ENCODE data around the gene TMEM245. TPM values are rescaled to one million over a fixed set of nuclear protein-coding genes. Genes with fewer than 3 reads are reported as not detected.

The TMEM245 gene
- total and polyA plus RNA-seq, 2 of the 13 experiments (the other 11 are each of a cell fraction or from before 2014, with no cell fraction given), result 53.5 to 55.4 TPM

DNA sequence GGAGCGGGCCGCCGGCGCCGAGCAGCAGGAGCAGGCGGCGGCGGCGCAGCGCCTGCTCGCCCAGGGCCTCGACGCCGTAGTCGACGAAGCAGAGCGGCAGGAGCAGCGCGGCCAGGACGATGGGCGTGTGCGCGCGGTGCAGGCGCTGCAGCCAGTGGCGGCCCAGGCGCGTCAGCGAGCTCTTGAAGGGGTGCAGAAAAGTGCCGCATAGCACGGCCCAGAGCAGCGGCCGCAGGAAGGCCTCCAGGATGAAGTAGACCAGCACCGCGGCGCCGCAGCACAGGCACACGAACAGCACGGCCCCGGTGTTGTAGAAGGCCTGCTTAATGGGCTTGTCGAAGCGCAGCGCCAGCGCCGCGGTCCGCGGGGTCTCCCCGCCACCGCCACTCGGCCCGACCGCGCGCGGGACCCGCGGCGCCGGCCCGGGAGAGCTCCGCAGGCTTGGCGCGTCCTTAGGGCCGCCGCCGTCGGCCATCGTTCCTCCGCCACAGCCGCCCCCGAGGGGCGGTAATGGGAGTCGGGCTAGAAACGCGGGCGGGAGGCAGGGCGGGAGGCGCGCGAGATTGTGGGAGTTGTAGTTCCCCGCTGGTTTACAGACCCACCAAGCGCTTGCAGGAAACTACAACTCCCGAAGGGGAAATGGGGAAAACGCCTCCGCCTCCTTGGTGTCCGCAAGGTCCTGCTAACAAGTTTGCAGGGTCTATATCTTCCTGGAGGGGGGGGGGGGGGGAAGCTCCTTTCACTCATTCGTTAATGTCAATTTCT, at the start of gene TMEM245 (continued):
- TF ChIP-seq MAZ (IDR thresholded peaks at IDR 0.05; ENCODE audit: borderline replicate concordance, low read depth, low read length), result peak; percentile 96; the same call in 1 of the 2 replicates
- TF ChIP-seq MAZ (CRISPR knock-in tag; IDR thresholded peaks at IDR 0.05; ENCODE audit: low read depth), result peak; percentile 88
- no peak for TF ChIP-seq ESRRA (CRISPR knock-in tag; IDR thresholded peaks at IDR 0.05; ENCODE audit: low read depth)
- TF ChIP-seq MIXL1 (CRISPR knock-in tag; IDR thresholded peaks at IDR 0.05), result peak; percentile 25; the same call in 1 of the 2 replicates
- no peak for TF ChIP-seq CCAR2 (optimal IDR thresholded peaks at IDR 0.05; ENCODE audit: low read depth, low read length)
- 0 out of 2 replicates have a peak, but pooled peaks have one; percentile 40 for TF ChIP-seq HOXD1 (CRISPR knock-in tag; IDR thresholded peaks at IDR 0.05)
- no peak for TF ChIP-seq EHMT2 (IDR thresholded peaks at IDR 0.05; ENCODE audit: borderline replicate concordance, low read depth, low read length)
- no peak for TF ChIP-seq PPARG (CRISPR knock-in tag; conservative IDR thresholded peaks at IDR 0.05)
- TF ChIP-seq ZNF574 (CRISPR knock-in tag; IDR thresholded peaks at IDR 0.05), result peak; percentile 63
- no peak for TF ChIP-seq ZNF230 (CRISPR knock-in tag; IDR thresholded peaks at IDR 0.05)
- TF ChIP-seq, protein P1, sequence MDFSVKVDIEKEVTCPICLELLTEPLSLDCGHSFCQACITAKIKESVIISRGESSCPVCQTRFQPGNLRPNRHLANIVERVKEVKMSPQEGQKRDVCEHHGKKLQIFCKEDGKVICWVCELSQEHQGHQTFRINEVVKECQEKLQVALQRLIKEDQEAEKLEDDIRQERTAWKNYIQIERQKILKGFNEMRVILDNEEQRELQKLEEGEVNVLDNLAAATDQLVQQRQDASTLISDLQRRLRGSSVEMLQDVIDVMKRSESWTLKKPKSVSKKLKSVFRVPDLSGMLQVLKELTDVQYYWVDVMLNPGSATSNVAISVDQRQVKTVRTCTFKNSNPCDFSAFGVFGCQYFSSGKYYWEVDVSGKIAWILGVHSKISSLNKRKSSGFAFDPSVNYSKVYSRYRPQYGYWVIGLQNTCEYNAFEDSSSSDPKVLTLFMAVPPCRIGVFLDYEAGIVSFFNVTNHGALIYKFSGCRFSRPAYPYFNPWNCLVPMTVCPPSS (IDR thresholded peaks at IDR 0.05), result no peak
- TF ChIP-seq ZNF749 (CRISPR knock-in tag; IDR thresholded peaks at IDR 0.05; ENCODE audit: borderline replicate concordance), result peak; percentile 47; the same call in 1 of the 2 replicates
- peak; percentile 66 to 74 for TF ChIP-seq POLR2A (IDR thresholded peaks at IDR 0.05; ENCODE audit: insufficient read depth in 1 of 2, low read depth in 2 of 2, low read length in 2 of 2)
- TF ChIP-seq MED13 (CRISPR knock-in tag; IDR thresholded peaks at IDR 0.05), result 0 out of 2 replicates have a peak, but pooled peaks have one; percentile 42
- no peak for TF ChIP-seq NR2F6 (IDR thresholded peaks at IDR 0.05)
- peak; percentile 19; the same call in 1 of the 2 replicates for TF ChIP-seq NR2F6 (CRISPR knock-in tag; IDR thresholded peaks at IDR 0.05)
- no peak for TF ChIP-seq NCOA5 (CRISPR knock-in tag; IDR thresholded peaks at IDR 0.05)
- no peak for TF ChIP-seq ZNF558 (CRISPR knock-in tag; IDR thresholded peaks at IDR 0.05; ENCODE audit: borderline replicate concordance)
- TF ChIP-seq ISL2 (CRISPR knock-in tag; IDR thresholded peaks at IDR 0.05), result no peak
- TF ChIP-seq ZNF614 (CRISPR knock-in tag; IDR thresholded peaks at IDR 0.05; ENCODE audit: borderline replicate concordance), result no peak
- TF ChIP-seq UBTF (CRISPR knock-in tag; IDR thresholded peaks at IDR 0.05), result peak; percentile 62
- no peak for TF ChIP-seq JDP2 (CRISPR knock-in tag; IDR thresholded peaks at IDR 0.05; ENCODE audit: borderline replicate concordance)
- TF ChIP-seq ZNF30 (CRISPR knock-in tag; IDR thresholded peaks at IDR 0.05), result no peak
- TF ChIP-seq ZNF782 (CRISPR knock-in tag; IDR thresholded peaks at IDR 0.05; ENCODE audit: borderline replicate concordance), result no peak
- TF ChIP-seq, protein P2, sequence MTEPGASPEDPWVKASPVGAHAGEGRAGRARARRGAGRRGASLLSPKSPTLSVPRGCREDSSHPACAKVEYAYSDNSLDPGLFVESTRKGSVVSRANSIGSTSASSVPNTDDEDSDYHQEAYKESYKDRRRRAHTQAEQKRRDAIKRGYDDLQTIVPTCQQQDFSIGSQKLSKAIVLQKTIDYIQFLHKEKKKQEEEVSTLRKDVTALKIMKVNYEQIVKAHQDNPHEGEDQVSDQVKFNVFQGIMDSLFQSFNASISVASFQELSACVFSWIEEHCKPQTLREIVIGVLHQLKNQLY (CRISPR knock-in tag; IDR thresholded peaks at IDR 0.05), result no peak
- TF ChIP-seq SP5 (CRISPR knock-in tag; IDR thresholded peaks at IDR 0.05; ENCODE audit: borderline replicate concordance, low read depth), result peak; percentile 91

All from HepG2 (cell line).